ENCODE data around the gene EFHC1.
"Not testable (repeated sequence)": the region's sequence is repeated elsewhere in the genome, so short reads cannot be mapped to it uniquely, and the experiment has no call there.

EFHC1 gene

GRCh38 chr6:52399511-52400312 is 20.4 kb upstream of the EFHC1 start:
- no peak for DNase-seq (ENCODE audit: low read depth in 2 of 2)

- no peak for DNase-seq (ENCODE audit: low read depth in 2 of 2)
Observed at GRCh38 chr6:52400313-52401041, 19.7 kb upstream of the EFHC1 start.

- no peak for DNase-seq (ENCODE audit: low read depth in 2 of 2)
Observed at GRCh38 chr6:52403086-52403485, 17.1 kb upstream of the EFHC1 start.

- no peak for DNase-seq (ENCODE audit: low read depth in 2 of 2)
Observed at GRCh38 chr6:52403627-52404026, 16.5 kb upstream of the EFHC1 start.

- no peak for DNase-seq (ENCODE audit: low read depth in 2 of 2)
Observed at GRCh38 chr6:52405243-52405642, 14.9 kb upstream of the EFHC1 start.

GRCh38 chr6:52407467-52407866 is 12.7 kb upstream of the EFHC1 start:
- DNase-seq (ENCODE audit: low read depth in 2 of 2): no peak

GRCh38 chr6:52409499-52409898 is 10.6 kb upstream of the EFHC1 start:
- no peak for DNase-seq (ENCODE audit: low read depth in 2 of 2)

- no peak for DNase-seq (ENCODE audit: low read depth in 2 of 2)
Observed at GRCh38 chr6:52410979-52411378, 9.2 kb upstream of the EFHC1 start.

- DNase-seq (ENCODE audit: low read depth in 2 of 2): no peak
Observed at GRCh38 chr6:52411911-52412310, 8.2 kb upstream of the EFHC1 start.

GRCh38 chr6:52415333-52415732 is 4.8 kb upstream of the EFHC1 start:
- no peak for DNase-seq (ENCODE audit: low read depth in 2 of 2)

GRCh38 chr6:52415917-52416628 is 4.1 kb upstream of the EFHC1 start:
- no peak for DNase-seq (ENCODE audit: low read depth in 2 of 2)

GRCh38 chr6:52416629-52417151 is 3.5 kb upstream of the EFHC1 start:
- DNase-seq (ENCODE audit: low read depth in 2 of 2): no peak

- DNase-seq (ENCODE audit: low read depth in 2 of 2): no peak
Observed at GRCh38 chr6:52417675-52418111, 2.4 kb upstream of the EFHC1 start.

- DNase-seq (ENCODE audit: low read depth in 2 of 2): no peak
Observed at GRCh38 chr6:52418606-52419005, 1.5 kb upstream of the EFHC1 start.

GRCh38 chr6:52420668-52421358 is 671 bp downstream of the EFHC1 start:
- no peak for DNase-seq (ENCODE audit: low read depth in 2 of 2)

GRCh38 chr6:52422156-52422555 is 2.0 kb downstream of the EFHC1 start:
- DNase-seq (ENCODE audit: low read depth in 2 of 2): no peak

GRCh38 chr6:52423448-52423847 is 3.3 kb downstream of the EFHC1 start:
- DNase-seq (ENCODE audit: low read depth in 2 of 2): no peak

GRCh38 chr6:52423971-52424381 is 3.8 kb downstream of the EFHC1 start:
- no peak for DNase-seq (ENCODE audit: low read depth in 2 of 2)

- DNase-seq (ENCODE audit: low read depth in 2 of 2): no peak
Observed at GRCh38 chr6:52424513-52424912, 4.4 kb downstream of the EFHC1 start.

- no peak for DNase-seq (ENCODE audit: low read depth in 2 of 2)
Observed at GRCh38 chr6:52426667-52427066, 6.5 kb downstream of the EFHC1 start.

- DNase-seq (ENCODE audit: low read depth in 2 of 2): not testable (repeated sequence)
Observed at GRCh38 chr6:52433294-52433693, 13.2 kb downstream of the EFHC1 start.

GRCh38 chr6:52435345-52435744 is 15.2 kb downstream of the EFHC1 start:
- no peak for DNase-seq (ENCODE audit: low read depth in 2 of 2)
